HL-60/S4 treated with retinoic acid at 250 ng/mL for 4 days and 3 days (cell line): ENCODE results near the gene SAP30L.

Source experiments
- in situ Hi-C: fragments of 300-500 bp; cut with MboI; formaldehyde crosslinking; loops from 2 replicates; pipeline ENCODE4 v1.7.0; 2022; ENCODE audit warnings: low sequenced_read_pairs

SAP30L gene

DNA sequence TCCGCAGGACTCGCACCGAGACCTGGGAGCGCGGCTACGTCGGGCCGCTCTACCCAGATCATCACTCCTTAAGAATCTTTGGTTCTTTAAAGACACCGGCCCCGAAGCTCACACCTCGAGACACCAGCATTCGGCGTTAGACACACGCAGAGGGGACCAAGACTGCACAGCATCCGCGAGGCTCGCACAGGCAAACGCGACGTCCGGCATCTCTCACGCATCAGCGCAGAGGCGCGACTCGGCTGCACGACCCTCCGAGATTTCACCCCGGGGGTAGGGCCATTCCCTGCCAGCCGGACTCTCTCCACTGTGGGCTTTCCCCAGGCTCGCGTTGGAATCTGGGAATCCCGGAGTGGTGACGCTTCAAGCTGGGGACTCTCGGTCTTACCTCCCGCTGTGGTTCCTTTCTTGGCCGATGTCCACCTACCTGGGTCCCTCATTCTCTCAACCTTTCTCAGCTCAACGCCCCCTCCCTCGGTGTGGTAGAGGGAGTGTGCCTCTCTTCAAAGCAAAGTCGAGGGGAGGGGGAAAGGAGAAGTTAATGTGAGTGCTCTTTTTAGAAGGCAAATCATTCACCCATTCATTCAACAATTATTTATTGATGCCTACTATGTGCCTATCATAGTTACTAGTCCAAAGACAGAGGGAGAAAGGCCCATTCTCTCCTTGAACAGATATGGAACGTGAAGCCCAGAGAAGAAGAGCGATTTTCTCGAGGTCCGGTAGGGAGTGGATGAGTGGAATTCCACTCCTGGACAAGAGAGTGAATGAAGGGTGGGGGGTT lies 33.6 kb downstream of the SAP30L start:
- in situ Hi-C loops = no loop called here

DNA sequence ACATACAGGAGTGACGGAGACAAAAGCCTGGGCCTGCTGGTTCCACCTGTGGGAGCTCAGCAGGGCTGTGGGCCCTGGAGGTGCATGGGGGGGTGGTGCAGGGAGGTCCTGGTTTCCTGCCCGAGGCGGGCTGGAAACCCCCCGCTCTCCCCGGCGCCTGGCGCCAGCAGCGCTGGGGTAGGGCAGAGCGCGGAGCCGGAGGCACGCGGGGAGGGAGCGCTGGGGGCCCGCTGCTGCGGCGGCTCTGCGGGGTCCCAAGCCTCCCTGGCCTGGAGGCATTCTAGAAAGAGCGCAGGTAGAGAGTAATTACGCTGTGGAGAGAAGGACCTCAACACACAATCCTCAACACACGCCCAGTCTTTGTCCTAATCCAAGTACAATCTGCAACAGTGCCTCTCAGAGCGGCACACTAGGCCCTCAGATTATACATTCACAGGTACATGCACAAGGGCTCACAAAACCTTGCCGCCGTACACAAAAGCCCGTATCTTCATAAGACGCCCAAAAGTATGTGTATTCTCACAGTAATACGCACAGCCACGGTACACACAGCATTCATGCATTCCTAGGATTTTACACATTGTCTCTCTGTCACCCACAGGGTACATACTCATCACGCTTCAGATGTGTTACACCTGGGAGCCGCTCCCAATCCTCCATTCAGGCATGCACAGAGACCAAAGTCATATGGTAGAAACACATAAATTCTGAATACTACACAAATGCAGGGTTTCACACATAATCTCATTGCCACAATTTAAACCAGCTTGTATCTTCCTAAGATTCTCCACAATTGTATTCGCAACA lies 34.4 kb downstream of the SAP30L start:
- in situ Hi-C loops = no loop called here

- in situ Hi-C loops = no loop called here
Measured at GRCh38 chr5:154480847-154481246, 35.0 kb downstream of the SAP30L start.

DNA sequence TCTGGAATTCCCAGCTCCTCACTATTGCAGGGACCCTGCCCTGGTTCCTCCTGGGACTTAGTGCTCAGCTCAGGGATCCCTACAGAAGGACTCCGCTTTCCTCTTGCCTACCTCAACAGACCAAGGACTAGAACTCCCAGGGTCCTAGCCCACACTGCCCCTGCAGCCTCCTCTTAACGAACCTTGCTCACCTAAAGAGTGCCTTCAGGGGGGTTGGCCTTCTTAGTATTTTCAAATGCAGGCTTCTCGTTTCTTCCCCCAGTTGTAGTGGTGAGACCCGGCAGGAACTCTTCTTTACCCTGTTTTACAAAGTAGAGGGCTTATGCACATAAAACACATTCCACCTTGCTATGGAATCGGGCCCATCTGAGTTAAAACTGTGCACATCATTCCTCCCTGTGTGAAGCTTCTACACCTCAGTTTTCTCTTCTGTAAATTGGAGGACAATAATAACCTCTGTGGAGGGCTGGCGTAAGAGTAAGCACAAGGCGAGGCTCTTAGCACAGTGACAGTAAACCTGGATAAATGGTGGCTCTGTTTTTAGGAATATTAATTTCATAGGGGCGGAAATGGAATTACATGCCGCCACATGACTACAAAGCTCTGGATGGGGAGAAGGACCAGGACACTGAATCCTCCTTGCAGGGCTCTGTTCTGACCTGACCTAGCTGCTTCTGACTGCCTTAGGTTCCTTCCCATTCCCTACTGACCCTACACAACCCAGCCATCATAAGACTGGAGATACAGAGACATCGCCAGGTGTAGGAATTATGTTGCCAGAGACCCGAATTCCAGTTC lies 36.0 kb downstream of the SAP30L start:
- in situ Hi-C loops = no loop called here

DNA sequence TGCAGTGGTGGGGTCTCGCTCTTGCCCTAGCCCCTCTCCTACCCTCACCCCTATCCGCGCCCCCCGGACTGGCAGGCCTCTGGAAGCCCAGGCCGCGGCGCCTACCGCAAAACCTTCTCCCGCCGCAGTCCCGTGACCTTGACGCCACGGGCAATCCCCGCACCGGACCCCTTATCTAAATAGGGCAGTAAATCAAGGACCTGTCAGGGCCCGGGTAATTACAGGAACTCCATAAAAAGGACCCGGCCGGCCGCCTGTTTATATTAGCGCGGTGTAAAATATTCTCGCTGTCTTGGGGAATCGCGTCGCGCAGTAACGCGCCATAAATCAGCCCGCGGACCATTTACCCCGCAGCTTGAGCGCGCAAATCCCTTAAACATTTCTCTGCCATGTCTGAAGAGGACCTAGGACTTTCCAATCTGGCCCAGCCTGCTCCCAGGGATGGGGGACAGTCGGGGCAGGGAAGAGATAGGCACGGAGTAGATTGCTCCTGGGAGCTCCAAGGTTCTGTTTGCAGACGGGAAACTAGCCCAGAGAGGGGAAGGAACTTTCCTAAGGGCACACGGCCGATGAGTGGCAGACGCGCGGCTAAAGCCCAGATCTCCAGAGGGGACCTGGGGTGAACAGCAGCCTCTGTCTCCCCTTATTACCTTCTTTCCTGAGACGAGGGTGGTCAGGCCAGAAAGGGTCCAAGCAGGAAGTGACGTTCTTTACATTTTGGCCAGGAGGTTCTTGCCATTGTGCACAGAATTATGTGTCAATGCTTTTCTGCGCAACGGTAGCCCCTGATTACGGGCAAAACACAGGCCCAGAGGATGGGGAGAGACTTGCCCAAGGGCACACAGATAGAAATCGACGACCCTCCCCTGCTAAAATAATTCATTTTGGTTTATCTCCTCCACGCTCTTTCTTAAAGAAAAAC lies 37.0 kb downstream of the SAP30L start:
- in situ Hi-C loops = no loop called here

GRCh38 chr5:154483654-154484392 lies 38.0 kb downstream of the SAP30L start:
- in situ Hi-C loops = no loop called here

GRCh38 chr5:154484393-154485095 lies 38.7 kb downstream of the SAP30L start:
- in situ Hi-C loops = no loop called here

DNA sequence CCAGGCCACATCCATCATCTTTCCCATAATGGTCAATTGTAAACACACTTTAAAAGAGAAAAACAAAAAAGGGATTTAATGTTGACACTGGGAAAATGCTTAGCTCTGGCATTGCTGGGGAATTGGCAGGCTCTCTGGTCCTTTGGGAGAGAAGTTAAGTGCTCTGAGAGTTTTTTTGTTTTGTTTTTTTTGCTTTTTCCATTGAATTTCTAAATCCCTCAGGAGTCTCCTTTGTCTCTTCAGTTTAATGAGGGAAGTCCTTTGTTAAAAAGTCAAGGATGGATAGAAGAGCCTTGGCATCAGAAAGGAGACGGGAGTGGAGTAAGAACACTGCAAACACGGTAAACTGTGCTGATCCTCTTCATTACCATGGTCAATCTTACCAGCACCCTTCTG lies 39.3 kb downstream of the SAP30L start:
- in situ Hi-C loops = no loop called here

DNA sequence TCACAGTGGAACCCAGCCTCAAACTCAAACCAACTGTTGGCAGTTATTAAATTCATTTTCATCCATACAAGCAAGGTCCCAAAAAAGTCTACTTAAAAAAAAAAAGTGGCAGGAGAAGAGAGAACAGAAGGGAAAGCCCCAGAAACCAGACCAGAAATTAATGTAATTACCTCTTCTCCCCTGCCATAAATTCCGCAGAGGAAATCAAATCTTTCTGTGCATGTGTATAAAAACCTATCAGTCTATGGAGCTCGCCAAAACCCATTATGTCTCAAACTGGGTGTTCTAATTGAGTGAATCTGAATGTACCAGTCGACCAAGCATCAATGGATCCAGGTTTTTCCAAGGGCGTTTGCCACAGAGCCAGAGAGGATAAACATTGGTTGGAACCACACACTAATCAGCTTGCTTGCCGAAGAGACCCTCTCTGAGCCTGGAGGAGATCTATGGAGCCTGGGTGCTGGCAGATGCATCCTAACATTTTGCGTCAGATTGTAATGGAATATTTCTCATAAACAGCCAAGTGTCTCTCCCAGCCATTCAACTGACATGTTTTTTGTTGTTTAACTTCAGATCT lies 40.1 kb downstream of the SAP30L start:
- in situ Hi-C loops = no loop called here

- in situ Hi-C loops = no loop called here
Measured at GRCh38 chr5:154486427-154486866, 40.6 kb downstream of the SAP30L start.

- in situ Hi-C loops = no loop called here
Measured at GRCh38 chr5:154487541-154487940, 41.7 kb downstream of the SAP30L start.

DNA sequence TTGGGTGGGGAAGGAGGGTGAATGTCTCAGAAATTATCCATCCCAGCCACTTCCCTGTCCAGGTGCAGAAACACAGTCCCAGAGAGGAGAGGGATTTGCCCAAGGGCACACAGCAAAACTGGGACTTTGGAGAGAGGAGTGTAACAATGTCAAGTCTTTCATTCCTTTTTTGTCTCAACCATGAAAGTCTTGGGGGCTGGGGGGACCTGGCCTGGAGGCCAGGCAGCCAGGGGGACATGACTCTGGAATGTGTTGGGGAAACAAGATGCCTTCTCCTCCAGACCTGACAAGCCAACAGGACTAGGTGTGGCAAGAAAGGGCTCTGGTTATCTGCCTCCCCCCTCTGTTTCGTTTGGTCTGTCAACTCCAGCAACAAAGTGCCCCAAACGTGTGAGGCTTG lies 46.1 kb downstream of the SAP30L start:
- in situ Hi-C loops = no loop called here

GRCh38 chr5:154493274-154493673 lies 47.5 kb downstream of the SAP30L start:
- in situ Hi-C loops = no loop called here

DNA sequence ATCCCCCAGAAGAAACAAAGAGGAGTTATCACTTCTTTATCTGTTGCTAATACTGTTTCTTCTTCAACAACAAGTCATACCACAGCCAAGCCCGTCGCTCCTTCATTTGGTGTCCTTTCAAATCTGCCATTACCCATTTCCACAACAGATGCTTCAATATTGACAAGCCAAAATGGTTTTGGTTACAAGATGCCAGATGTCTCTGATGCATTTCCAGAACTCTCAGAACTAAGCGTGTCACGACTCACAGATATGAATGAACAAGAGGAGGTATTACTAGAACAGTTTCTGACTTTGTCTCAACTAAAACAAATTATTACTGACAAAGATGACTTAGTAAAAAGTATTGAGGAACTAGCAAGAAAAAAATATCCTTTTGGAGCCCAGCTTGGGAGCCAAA lies 48.2 kb downstream of the SAP30L start:
- in situ Hi-C loops = no loop called here

DNA sequence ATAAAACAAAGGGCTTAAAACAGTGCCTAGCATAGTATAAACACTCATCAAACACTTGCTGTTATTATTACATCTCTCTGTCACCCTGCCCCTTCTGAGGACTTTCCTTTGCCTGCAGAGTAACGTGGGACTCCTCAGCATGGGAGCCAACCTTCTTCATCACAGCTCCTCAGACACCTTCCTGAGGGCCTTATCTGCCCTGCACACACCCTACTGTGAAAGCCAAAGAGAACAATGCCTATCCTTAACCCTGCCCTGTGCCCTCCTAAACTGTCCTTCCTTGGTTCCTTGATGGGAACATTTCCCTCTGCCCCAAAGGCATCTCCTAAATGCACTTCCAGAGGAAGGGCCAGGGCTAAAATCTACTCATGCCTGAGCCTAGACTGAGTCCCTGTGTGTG lies 52.8 kb downstream of the SAP30L start:
- in situ Hi-C loops = no loop called here

DNA sequence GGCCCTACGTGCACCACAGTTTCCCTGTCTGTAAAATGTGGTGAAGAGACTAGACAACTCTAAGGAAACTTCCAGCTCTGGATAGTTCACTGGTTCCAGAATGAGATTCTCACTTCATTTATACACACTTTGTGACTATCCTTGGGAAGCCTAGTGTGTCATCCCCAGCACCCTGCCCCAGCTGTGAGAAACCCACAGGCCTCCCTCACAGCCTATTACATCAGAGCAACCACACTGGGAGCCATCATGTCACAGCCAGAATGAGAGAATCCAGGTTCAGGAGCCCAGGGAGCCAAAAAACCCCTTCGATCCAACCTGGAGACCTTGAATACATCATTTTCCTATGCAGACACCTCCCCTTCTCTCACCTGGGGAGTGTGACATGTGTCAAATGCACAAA lies 53.2 kb downstream of the SAP30L start:
- in situ Hi-C loops = no loop called here

DNA sequence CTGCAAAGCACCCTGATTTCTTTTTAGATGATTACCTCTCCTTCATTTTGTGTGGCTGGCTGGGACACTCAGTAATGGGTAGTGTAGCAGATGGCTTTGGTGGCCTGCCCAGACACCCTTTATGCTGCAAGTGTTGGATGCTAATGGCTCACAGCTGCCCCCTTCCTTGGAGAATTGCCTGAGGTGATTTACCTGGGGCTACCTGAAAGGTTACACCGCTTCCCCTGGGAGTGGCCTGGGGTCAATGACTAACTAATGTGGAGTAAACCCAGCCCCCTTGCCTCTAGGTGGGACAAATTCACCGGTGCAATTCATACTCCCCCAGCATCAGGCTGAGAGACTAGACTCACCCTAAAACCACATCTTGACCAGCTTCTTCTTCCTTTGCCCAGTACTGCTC lies 55.8 kb downstream of the SAP30L start:
- in situ Hi-C loops = no loop called here

- in situ Hi-C loops = no loop called here
Measured at GRCh38 chr5:154502180-154502579, 56.4 kb downstream of the SAP30L start.

DNA sequence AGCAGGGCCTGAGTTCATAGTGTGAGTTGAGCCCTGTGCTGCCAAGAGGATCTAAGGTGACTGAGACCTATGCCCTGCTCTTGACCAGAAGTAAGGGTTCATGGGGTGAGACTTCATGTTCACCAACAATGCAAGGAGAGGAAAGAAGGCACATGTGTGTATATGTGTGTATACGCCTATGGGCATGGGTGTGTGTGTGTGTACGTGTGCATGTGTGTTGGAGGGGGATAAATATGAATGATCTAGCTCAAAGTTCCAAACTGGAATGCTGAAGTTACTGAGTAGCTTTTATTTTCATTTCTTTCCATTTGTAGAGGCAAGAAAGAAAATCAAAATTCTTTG lies 57.9 kb downstream of the SAP30L start:
- in situ Hi-C loops = no loop called here
